Endodermal cell (in vitro differentiated cells): ENCODE measurements around the gene ARL15. TPM values are rescaled to one million over a fixed set of nuclear protein-coding genes. Genes with fewer than 3 reads are reported as not detected.
"Not testable (repeated sequence)": the region's sequence is repeated elsewhere in the genome, so short reads cannot be mapped to it uniquely, and the experiment has no call there.

Experiments used
- DNase-seq: peaks from one replicate; pipeline ENCODE4 v3.0.0-alpha.2; 2017
- H3K27ac ChIP-seq: 2 replicates; pipeline ENCODE4 v1.5.1; 2013; ENCODE audit warnings: mild to moderate bottlenecking, low read depth, low read length, moderate library complexity
- H3K27me3 ChIP-seq: 2 replicates; pipeline ENCODE4 v1.6.1; 2013; ENCODE audit warnings: mild to moderate bottlenecking, low read length, moderate library complexity; ENCODE audit not compliant: insufficient read depth, control insufficient read depth, poor library complexity, severe bottlenecking
- H3K36me3 ChIP-seq: 2 replicates; pipeline ENCODE4 v1.7.0; 2013; ENCODE audit warnings: mild to moderate bottlenecking, low read length, moderate library complexity; ENCODE audit not compliant: control insufficient read depth, insufficient read depth
- H3K4me1 ChIP-seq: one replicate; pipeline ENCODE4 v1.7.0; 2013; ENCODE audit warnings: low read length; ENCODE audit not compliant: control insufficient read depth, insufficient read depth
- H3K4me3 ChIP-seq: 2 replicates; pipeline ENCODE4 v1.5.1; 2013; ENCODE audit warnings: mild to moderate bottlenecking, low read length, moderate library complexity
- H3K9ac ChIP-seq: 2 replicates; pipeline ENCODE4 v1.6.1; 2013; ENCODE audit warnings: mild to moderate bottlenecking, low read length, moderate library complexity; ENCODE audit not compliant: poor library complexity, severe bottlenecking; ENCODE audit errors: extremely low read depth
- H3K9me3 ChIP-seq: 2 replicates; pipeline ENCODE4 v1.6.1; 2013; ENCODE audit warnings: mild to moderate bottlenecking, low read length, moderate library complexity; ENCODE audit not compliant: control insufficient read depth
- H3K27ac Mint-ChIP-seq: 2 replicates; pipeline ENCODE4 v1.8.0; 2020; ENCODE audit warnings: mixed read lengths
- H3K27me3 Mint-ChIP-seq: 2 replicates; pipeline ENCODE4 v1.8.0; 2021; ENCODE audit warnings: mild to moderate bottlenecking, mixed read lengths; ENCODE audit not compliant: insufficient read depth
- H3K36me3 Mint-ChIP-seq: 2 replicates; pipeline ENCODE4 v1.8.0; 2020; ENCODE audit warnings: low read depth, mixed read lengths
- H3K4me1 Mint-ChIP-seq: 2 replicates; pipeline ENCODE4 v1.8.0; 2020; ENCODE audit warnings: mixed read lengths
- H3K4me3 Mint-ChIP-seq: 2 replicates; pipeline ENCODE4 v1.8.0; 2020; ENCODE audit warnings: mild to moderate bottlenecking, moderate library complexity, mixed read lengths
- H3K9me3 Mint-ChIP-seq: 2 replicates; pipeline ENCODE4 v1.8.0; 2020; ENCODE audit warnings: mild to moderate bottlenecking, mixed read lengths
- CTCF ChIP-seq: fragments of 200-600 bp; sonication (generic); conservative IDR thresholded peaks from 2 replicates; pipeline ENCODE4 v1.5.0; 2021; ENCODE audit warnings: antibody characterized with exemption, mild to moderate bottlenecking
- WGBS, 2 experiments: methylation state at CpG; one replicate each; pipeline versions ENCODE4 v1.1.5 to v1.1.7; 2013; ENCODE audit warnings: missing lambda C conversion rate in 2 of 2, mixed read lengths in 1 of 2; ENCODE audit not compliant: insufficient coverage in 1 of 2, insufficient read length in 1 of 2; 5-methylcytosine and 5-hydroxymethylcytosine counted together
- total RNA-seq, 2 donors: library from RNA; stranded (reverse); fragmentation: NEBNext Ultra II Directional in 1 of 2; extraction: Animal tissue kit (Norgen Biotek cat#: 25700) in 1 of 2; gene quantifications; 2 replicates in 1 of 2; 3 replicates in 1 of 2; pipeline ENCODE4 v1.2.1, GENCODE V29; 2021

ARL15 gene
- total RNA-seq, 2 donors from 2014 or later: 23.3 to 24.0 TPM

- Mint-ChIP-seq H3K4me1 (peaks cover 22% of the 10 kb centered on the region), H3K4me3 (no peak overlapping the region), H3K27me3 (no peaks in the 10 kb centered on the region), H3K9me3 (no peaks in the 10 kb centered on the region), H3K36me3 (no peaks in the 10 kb centered on the region), H3K27ac (no peak overlapping the region)
- Histone ChIP-seq H3K9ac (no peak overlapping the region), H3K27me3 (no peaks in the 10 kb centered on the region), H3K4me1 (peaks cover 4% of the 10 kb centered on the region), H3K27ac (no peak overlapping the region), H3K4me3 (no peak overlapping the region), H3K9me3 (no peaks in the 10 kb centered on the region), H3K36me3 (no peaks in the 10 kb centered on the region)
- no peak for DNase-seq
- WGBS, 2 experiments: 100% methylated on average over 1 of the region's 1 CpG; no CpG with 5 or more reads in 1 of the 2 experiments
- TF ChIP-seq CTCF: no peak
These were observed 261.2 kb downstream of the ARL15 start for GRCh38 chr5:54049144-54049543.

DNA sequence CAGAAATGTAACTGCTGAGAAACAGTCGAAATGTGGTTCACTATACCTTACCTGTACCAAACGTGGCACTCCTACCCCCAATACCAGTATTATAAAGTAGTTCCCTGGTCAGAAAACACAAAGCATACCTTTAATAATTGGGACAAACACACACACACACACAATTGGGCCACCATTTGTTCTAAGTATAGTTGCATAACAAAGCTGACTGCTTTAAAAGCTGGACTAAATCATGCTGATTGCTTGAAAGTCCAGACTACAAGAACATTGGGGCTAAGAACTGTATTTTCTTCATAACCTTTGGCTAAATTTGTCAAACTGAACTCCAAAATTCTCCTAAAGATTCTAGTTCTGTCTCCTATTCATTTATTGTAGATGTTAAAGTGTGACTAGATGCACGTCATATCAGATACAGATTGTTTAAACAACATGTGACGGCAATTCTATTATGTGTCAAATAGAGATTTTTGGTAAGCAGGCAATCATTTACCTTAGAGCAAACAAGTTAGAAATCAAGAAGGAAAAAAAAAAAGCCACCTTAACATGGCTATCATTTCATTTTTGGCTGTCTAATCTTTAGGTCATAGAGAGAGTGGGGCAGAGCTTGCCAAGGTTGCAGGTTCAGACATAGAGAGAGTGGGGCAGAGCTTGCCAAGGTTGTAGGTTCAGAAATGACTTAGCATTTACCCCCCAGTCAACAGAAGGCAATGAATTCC lies 265.1 kb downstream of the ARL15 start:
- Histone ChIP-seq H3K27me3 (no peaks in the 10 kb centered on the region), H3K4me1 (peaks cover 4% of the 10 kb centered on the region), H3K27ac (no peak overlapping the region), H3K4me3 (no peak overlapping the region), H3K36me3 (no peaks in the 10 kb centered on the region), H3K9ac (no peak overlapping the region), H3K9me3 (no peaks in the 10 kb centered on the region)
- Mint-ChIP-seq H3K36me3 (no peaks in the 10 kb centered on the region), H3K4me3 (no peak overlapping the region), H3K27me3 (no peaks in the 10 kb centered on the region), H3K4me1 (peaks cover 21% of the 10 kb centered on the region), H3K27ac (no peak overlapping the region), H3K9me3 (no peaks in the 10 kb centered on the region)
- TF ChIP-seq CTCF: no peak
- no peak for DNase-seq
- 92 to 96% methylated on average over 3 to 4 of the region's 4 CpGs for WGBS, 2 experiments

- H3K9me3 Mint-ChIP-seq, H3K27ac Mint-ChIP-seq, H3K4me3 Mint-ChIP-seq, H3K4me1 ChIP-seq, DNase-seq, H3K27me3 ChIP-seq, H3K27ac ChIP-seq, H3K4me3 ChIP-seq, H3K9me3 ChIP-seq, H3K27me3 Mint-ChIP-seq, H3K36me3 ChIP-seq, H3K9ac ChIP-seq, H3K36me3 Mint-ChIP-seq: not testable (repeated sequence)
- WGBS, 2 experiments: 96 to 97% methylated on average over 4 to 10 of the region's 10 CpGs
- peaks cover 15% of the 10 kb centered on the region for H3K4me1 Mint-ChIP-seq
These were observed 266.1 kb downstream of the ARL15 start for GRCh38 chr5:54044276-54044675.
